Upper lobe of right lung (tissue), 1 donor: ENCODE measurements around the gene KCNRG. TPM values are rescaled to one million over a fixed set of nuclear protein-coding genes. Genes with fewer than 3 reads are reported as not detected.

Experiments used
- ATAC-seq: fragments of 200-7000 bp; cut with Tn5 transposase; one replicate; pipeline ENCODE4 v1.9.1; 2020; ENCODE audit warnings: mild to moderate bottlenecking, moderate library complexity
- DNase-seq: peaks from one replicate; pipeline ENCODE4 v3.0.0-alpha.2; 2020
- H3K27ac ChIP-seq: fragments of 200-600 bp; one replicate; pipeline ENCODE4 v1.8.0; 2022
- H3K27me3 ChIP-seq: fragments of 200-600 bp; one replicate; pipeline ENCODE4 v1.8.0; 2022; ENCODE audit warnings: mild to moderate bottlenecking
- H3K36me3 ChIP-seq: fragments of 200-600 bp; one replicate; pipeline ENCODE4 v1.8.0; 2022
- H3K4me1 ChIP-seq: fragments of 200-600 bp; one replicate; pipeline ENCODE4 v1.8.0; 2022
- H3K4me3 ChIP-seq: fragments of 200-600 bp; one replicate; pipeline ENCODE4 v1.8.0; 2022; ENCODE audit warnings: mild to moderate bottlenecking
- H3K9me3 ChIP-seq: fragments of 200-600 bp; one replicate; pipeline ENCODE4 v1.8.0; 2022
- CTCF ChIP-seq: fragments of 200-600 bp; IDR thresholded peaks from one replicate; pipeline ENCODE4 v1.8.0; 2022; ENCODE audit warnings: antibody characterized with exemption
- intact Hi-C: fragments of 100-400 bp; cut with DNase I; formaldehyde crosslinking; loops from one replicate; pipeline ENCODE4 v1.11.0; 2022
- total RNA-seq: library from RNA; stranded (reverse); fragmentation: NEBNext Ultra II Directional; extraction: Animal tissue kit (Norgen Biotek cat#: 25700); gene quantifications from one replicate; pipeline ENCODE4 v1.2.1, GENCODE V29; 2021
- donor health status: DM: no; HTN: yes; CAD: no; lungs with severe emphysema.

KCNRG gene
- total RNA-seq, 1 donor from 2014 or later = 1.5 TPM

DNA sequence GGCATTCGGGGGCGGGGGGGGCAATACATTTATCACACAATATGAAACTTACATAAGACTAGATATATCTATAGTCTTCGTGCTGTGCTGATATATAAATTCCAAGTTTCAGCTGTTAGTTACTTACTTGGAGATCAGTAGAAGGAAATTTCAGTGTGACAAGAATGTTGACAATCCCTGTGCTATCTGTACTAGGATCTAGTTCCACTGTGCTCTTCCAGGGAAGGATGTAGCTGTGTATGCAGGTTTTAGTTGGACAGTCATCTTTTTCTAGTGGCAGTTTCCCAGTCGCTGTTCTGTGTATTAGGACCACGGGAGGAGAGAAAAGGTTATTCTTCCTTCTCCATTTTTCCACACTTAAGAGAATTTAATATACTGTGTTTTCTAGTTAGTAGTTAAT is 21.6 kb upstream of the KCNRG start:
- Histone ChIP-seq H3K4me1 (peaks cover 11% of the 10 kb centered on the region), H3K36me3 (peaks cover 3% of the 10 kb centered on the region), H3K27me3 (no peaks in the 10 kb centered on the region), H3K4me3 (no peak overlapping the region), H3K9me3 (no peaks in the 10 kb centered on the region), H3K27ac (no peak overlapping the region)
- no peak for ATAC-seq
- DNase-seq = no peak
- intact Hi-C loops = no loop called here
- TF ChIP-seq CTCF = no peak

GRCh38 chr13:49995625-49996101 is 19.6 kb upstream of the KCNRG start:
- no peaks in the 10 kb centered on the region for H3K27me3 ChIP-seq
- H3K9me3 ChIP-seq = no peaks in the 10 kb centered on the region
- no peak for TF ChIP-seq CTCF
- peaks cover 23% of the 10 kb centered on the region for H3K36me3 ChIP-seq
- H3K4me3 ChIP-seq = peak overlapping the region; percentile 83
- peak overlapping the region; percentile 98 for H3K27ac ChIP-seq
- ATAC-seq (no peak), DNase-seq (no peak)
- H3K4me1 ChIP-seq = peaks cover 31% of the 10 kb centered on the region
- intact Hi-C loops = no loop called here

DNA sequence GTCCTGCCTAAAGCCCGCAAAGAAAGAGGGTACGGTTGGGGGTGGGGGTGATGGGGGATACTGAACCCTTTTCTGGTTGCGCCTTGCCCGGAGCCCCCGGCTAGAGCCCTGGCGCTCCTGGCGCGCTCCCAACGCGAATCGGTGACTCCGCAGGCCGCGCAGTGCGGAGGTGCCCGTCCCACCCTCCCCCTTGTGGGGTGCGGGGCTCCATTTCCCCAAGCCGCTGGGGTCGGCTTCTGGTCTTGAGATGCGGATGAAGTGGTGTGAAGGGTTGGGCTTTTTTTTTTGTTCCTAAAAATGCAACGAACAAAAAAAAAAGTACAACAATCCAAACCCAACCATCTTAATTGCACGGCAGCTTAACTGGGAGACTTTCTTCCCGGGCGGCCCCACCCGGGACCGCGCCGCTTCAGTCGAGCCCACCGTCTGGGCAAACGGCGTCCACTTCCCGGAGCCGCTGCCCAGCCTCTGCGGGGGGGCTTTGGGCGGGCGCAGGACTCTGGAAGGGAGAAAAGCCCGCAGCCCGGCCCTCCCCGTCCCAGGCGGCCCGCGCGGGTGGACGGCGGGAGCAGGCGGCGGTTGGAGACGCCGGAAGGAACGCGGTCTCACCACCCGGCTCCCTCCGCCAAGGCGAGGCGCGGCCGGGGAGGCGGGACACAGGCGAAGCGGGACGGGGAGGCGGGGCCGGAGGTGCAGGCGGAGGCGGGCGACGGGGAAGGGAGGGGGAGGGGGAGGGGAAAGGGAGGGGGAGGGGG is 18.9 kb upstream of the KCNRG start:
- DNase-seq (peak; percentile 98), ATAC-seq (peak; percentile 92)
- no peak for TF ChIP-seq CTCF
- H3K4me1 ChIP-seq = peaks cover 35% of the 10 kb centered on the region
- peak overlapping the region; percentile 98 for H3K27ac ChIP-seq
- peaks cover 29% of the 10 kb centered on the region for H3K36me3 ChIP-seq
- no peaks in the 10 kb centered on the region for H3K9me3 ChIP-seq
- peak overlapping the region; percentile 83 for H3K4me3 ChIP-seq
- intact Hi-C loops = no loop called here
- no peaks in the 10 kb centered on the region for H3K27me3 ChIP-seq

DNA sequence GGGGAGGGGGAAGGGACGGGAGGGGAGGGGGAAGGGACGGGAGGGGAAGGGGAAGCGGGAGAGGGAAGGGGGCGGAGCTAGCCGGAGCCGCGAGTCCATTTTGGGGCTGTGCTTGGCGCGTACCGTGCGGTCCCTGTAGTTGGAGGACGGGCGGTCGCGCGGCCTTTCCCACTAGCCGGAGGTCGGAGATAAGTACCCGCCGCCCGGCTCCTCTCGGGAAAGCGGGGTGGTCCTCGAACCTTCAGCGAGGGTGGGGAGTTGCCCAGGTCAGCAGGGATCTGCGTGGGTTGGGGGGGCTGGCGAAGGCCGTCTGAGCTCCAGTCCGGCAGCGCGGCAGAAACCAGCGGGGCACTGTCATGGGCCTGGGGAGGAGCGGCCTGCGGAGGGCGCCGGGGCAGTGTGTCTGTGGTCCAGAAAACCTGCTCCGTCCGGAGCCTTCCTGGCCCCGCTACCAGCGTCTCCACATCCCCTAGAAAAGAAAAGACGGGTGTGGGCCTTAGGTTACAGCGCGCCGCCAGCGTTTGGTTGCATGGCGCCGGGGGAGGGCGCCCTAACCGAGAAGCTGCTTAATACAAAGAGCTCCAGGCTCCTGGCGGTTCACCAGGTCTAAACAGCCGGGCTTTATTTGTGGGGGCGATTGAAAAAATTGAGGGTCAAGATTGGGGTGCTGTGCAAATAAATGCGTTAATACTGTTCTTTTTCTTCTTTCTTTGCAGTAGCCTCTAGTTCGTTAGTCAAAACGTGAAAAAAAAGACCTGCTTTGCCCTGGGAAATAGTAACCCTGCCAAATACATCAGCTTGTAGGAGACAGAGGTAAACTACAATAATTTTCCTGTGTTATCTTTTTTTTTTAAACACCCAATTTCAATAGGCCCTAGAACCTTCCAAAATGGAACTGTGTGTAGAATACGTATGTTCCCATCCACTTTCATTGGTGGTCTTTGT is 18.0 kb upstream of the KCNRG start, which contains the start of gene TRIM13:
Gene TRIM13, plus strand, starts transcription at position 92 of the 945 bp plus-strand sequence. CDS start 14,899 bp downstream, outside the sequence.
- Histone ChIP-seq H3K27me3 (no peaks in the 10 kb centered on the region), H3K9me3 (no peaks in the 10 kb centered on the region), H3K27ac (peak within 1 kb of the TSS; percentile 100), H3K36me3 (peaks cover 38% of the 10 kb centered on the region), H3K4me3 (peak within 1 kb of the TSS; percentile 83), H3K4me1 (peaks cover 42% of the 10 kb centered on the region)
- DNase-seq (peak; percentile 94), ATAC-seq (peak; percentile 88)
- intact Hi-C loops = no loop called here
- TF ChIP-seq CTCF = peak; percentile 78

GRCh38 chr13:49997955-49998354 is 17.3 kb upstream of the KCNRG start:
- Histone ChIP-seq H3K9me3 (no peaks in the 10 kb centered on the region), H3K27ac (peak overlapping the region; percentile 100), H3K27me3 (no peaks in the 10 kb centered on the region), H3K4me3 (peak overlapping the region; percentile 71), H3K36me3 (peaks cover 46% of the 10 kb centered on the region), H3K4me1 (peaks cover 50% of the 10 kb centered on the region)
- ATAC-seq (peak; percentile 12), DNase-seq (no peak)
- no peak for TF ChIP-seq CTCF
- intact Hi-C loops = no loop called here
